ENCODE measurements around the gene SCD5.

DNA sequence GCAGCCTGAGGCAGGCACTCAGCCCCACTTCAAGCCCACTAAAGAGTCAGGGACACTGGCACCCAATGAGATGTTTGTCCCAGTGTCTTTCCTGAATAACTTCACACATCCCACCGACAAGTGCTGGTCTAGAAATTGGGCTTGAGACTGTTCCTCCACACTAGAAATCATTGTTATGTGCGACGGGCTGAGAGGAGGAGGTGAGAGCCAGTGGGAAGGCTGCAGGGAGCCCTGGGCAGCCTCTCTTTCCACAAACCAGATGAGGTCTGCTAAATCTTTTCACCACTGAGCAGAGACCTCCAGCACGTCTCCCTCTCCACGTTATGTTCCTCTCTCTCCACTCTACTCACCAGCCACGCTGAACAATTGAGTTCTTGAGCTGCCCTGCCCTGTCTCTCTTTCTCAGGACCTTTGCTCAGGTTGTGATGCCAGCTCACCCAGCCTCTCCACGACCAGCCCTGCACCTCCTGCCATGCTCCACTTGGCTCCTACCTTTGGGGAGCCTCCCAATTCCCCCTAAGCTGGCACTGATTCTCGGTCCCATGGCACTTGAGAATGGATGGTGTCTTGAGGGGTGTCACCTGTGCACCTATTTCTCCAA is 8.4 kb downstream of the SCD5 start:
- TF ChIP-seq POLR2A (IDR thresholded peaks at IDR 0.05; ENCODE audit: low read depth, low read length) (no peak), POLR2AphosphoS5 (IDR thresholded peaks at IDR 0.05; ENCODE audit: low read depth, low read length) (no peak), TAF1 (IDR thresholded peaks at IDR 0.05; ENCODE audit: borderline replicate concordance, low read depth, low read length) (no peak)
